H1 (cell line): ENCODE measurements around the gene ELANE.

Experiments
- ATF3 ChIP-seq: IDR thresholded peaks from 2 replicates; pipeline ENCODE4 v1.6.1; 2011; ENCODE audit warnings: low read depth, mild to moderate bottlenecking, low read length; ENCODE audit not compliant: insufficient read depth
- CTCF ChIP-seq, 3 experiments: IDR thresholded peaks; 1 replicate in 2 of 3; 2 replicates in 1 of 3; pipeline versions ENCODE4 v1.5.1 to v1.6.1; 2011; ENCODE audit warnings: low read length in 3 of 3, mild to moderate bottlenecking in 3 of 3, inconsistent platforms in 2 of 3, low read depth in 1 of 3, moderate library complexity in 1 of 3; ENCODE audit not compliant: insufficient read depth in 1 of 3; ENCODE audit errors: control extremely low read depth in 1 of 3
- POLR2AphosphoS5 ChIP-seq: IDR thresholded peaks from 2 replicates; pipeline ENCODE4 v1.6.1; 2011; ENCODE audit warnings: low read depth, low read length
- SIN3A ChIP-seq, 2 experiments: IDR thresholded peaks in 1 of 2; conservative IDR thresholded peaks in 1 of 2; 2 replicates each; pipeline ENCODE4 v1.6.1; 2011 to 2012; ENCODE audit warnings: low read length in 2 of 2, improper control_type of control experiment in 1 of 2, low read depth in 1 of 2, mild to moderate bottlenecking in 1 of 2
- SP1 ChIP-seq: IDR thresholded peaks from 2 replicates; pipeline ENCODE4 v1.6.1; 2011; ENCODE audit warnings: low read depth, low read length

GRCh38 chr19:903266-903797, 51.2 kb downstream of the ELANE start:
- TF ChIP-seq CTCF (IDR thresholded peaks at IDR 0.05; ENCODE audit: control extremely low read depth in 1 of 3, insufficient read depth in 1 of 3, low read depth in 1 of 3, low read length in 3 of 3), result no peak
- no peak for TF ChIP-seq SP1
- TF ChIP-seq SIN3A (conservative IDR thresholded peaks at IDR 0.05 in 1 of 2, IDR thresholded peaks at IDR 0.05 in 1 of 2; ENCODE audit: low read depth in 1 of 2, low read length in 2 of 2), result no peak
- no peak for TF ChIP-seq POLR2AphosphoS5
- no peak for TF ChIP-seq ATF3
